HCT116 (cell line): Measurements from ENCODE around the gene HEBP1. TPM values are rescaled to one million over a fixed set of nuclear protein-coding genes. Genes with fewer than 3 reads are reported as not detected.

Experiments
- ATAC-seq: fragments of 200-7000 bp; cut with Tn5 transposase; 2 replicates; pipeline ENCODE4 v1.9.1; 2020; ENCODE audit warnings: mild to moderate bottlenecking, moderate library complexity
- BruUV-seq: library from RNA; stranded (reverse); fragments of 400-500 nt; replicated peaks from 2 replicates; lab custom pipeline; 2021; lab: Mats Ljungman, UMichigan
- CTCF ChIA-PET: fragments of 300-600 bp; sonication (Branson Sonifier 250); formaldehyde crosslinking; loops from one replicate; lab custom pipeline; 2021; ENCODE audit warnings: antibody characterized with exemption; lab: Charles Lee
- POLR2A ChIA-PET: fragments of 300-600, 350-600 bp; sonication (Branson Sonifier 250); formaldehyde crosslinking; loops from one replicate; lab custom pipeline; 2021; ENCODE audit warnings: antibody characterized with exemption; lab: Charles Lee
- RAD21 ChIA-PET, 2 experiments: fragments of 300-600 bp; sonication (Branson Sonifier 250); formaldehyde crosslinking; loops; one replicate each; lab custom pipeline; 2023; ENCODE audit warnings: low total read pairs in 2 of 2; ENCODE audit not compliant: uncharacterized antibody in 2 of 2, unreplicated experiment in 2 of 2, low non-redundant PET in 1 of 2; lab: Charles Lee
- DNase-seq: peaks from one replicate; pipeline ENCODE4 v3.0.0-alpha.2; 2010; ENCODE audit warnings: low read depth, low spot score
- H2AFZ ChIP-seq: fragments of 200-600 bp; shearing (Covaris generic), sonication (generic); 2 replicates; pipeline ENCODE4 v1.6.1; 2017; ENCODE audit warnings: low read depth, mixed run types, mixed read lengths, antibody characterized with exemption, low read length; ENCODE audit not compliant: poor library complexity, severe bottlenecking
- H3K27ac ChIP-seq: 2 replicates; pipeline ENCODE4 v1.5.1; 2012; ENCODE audit warnings: low read depth, low read length
- H3K27me3 ChIP-seq: fragments of 200-600 bp; sonication (generic); 2 replicates; pipeline ENCODE4 v1.6.1; 2016; ENCODE audit warnings: mixed run types, low read length, mixed read lengths; ENCODE audit not compliant: insufficient read depth
- H3K36me3 ChIP-seq, 2 experiments: fragments of 200-500 bp in 1 of 2; fragments of 200-600 bp in 1 of 2; sonication (Bioruptor generic) in 1 of 2; sonication (generic) in 1 of 2; 2 replicates each; pipeline versions ENCODE4 v1.5.1 to v1.6.1; 2014 to 2016; ENCODE audit warnings: low read length in 2 of 2, inconsistent platforms in 1 of 2, mixed read lengths in 1 of 2, mixed run types in 1 of 2; ENCODE audit not compliant: insufficient read depth in 2 of 2, control insufficient read depth in 1 of 2
- H3K4me1 ChIP-seq, 2 experiments: fragments of 200-600 bp in 1 of 2; sonication (generic) in 1 of 2; 2 replicates each; pipeline versions ENCODE4 v1.5.1 to v1.6.1; 2012 to 2017; ENCODE audit warnings: low read length in 2 of 2, inconsistent platforms in 1 of 2, mild to moderate bottlenecking in 1 of 2, mixed read lengths in 1 of 2, mixed run types in 1 of 2, moderate library complexity in 1 of 2; ENCODE audit not compliant: insufficient read depth in 2 of 2, control insufficient read depth in 1 of 2
- H3K4me2 ChIP-seq: fragments of 200-600 bp; sonication (generic); 2 replicates; pipeline ENCODE4 v1.6.1; 2017; ENCODE audit warnings: mixed run types, low read length, mixed read lengths
- H3K4me3 ChIP-seq, 2 experiments: fragments of 200-600 bp in 1 of 2; sonication (generic) in 1 of 2; replicated peaks in 1 of 2; 2 replicates each; pipeline ENCODE4 v1.5.1; 2011 to 2016; ENCODE audit warnings: low read length in 2 of 2, control low read depth in 1 of 2, low read depth in 1 of 2, mild to moderate bottlenecking in 1 of 2, mixed read lengths in 1 of 2, mixed run types in 1 of 2
- H3K79me2 ChIP-seq: fragments of 200-600 bp; sonication (generic); 2 replicates; pipeline ENCODE4 v1.6.1; 2017; ENCODE audit warnings: mild to moderate bottlenecking, mixed run types, low read length, moderate library complexity, mixed read lengths; ENCODE audit not compliant: insufficient read depth
- H3K9ac ChIP-seq: fragments of 200-600 bp; sonication (generic); 2 replicates; pipeline ENCODE4 v1.6.1; 2016; ENCODE audit warnings: low read length, mixed read lengths
- H3K9me2 ChIP-seq: fragments of 200-600 bp; sonication (generic), shearing (Covaris generic); 2 replicates; pipeline ENCODE4 v1.6.1; 2017; ENCODE audit warnings: mixed run types, mild to moderate bottlenecking, moderate library complexity; ENCODE audit not compliant: insufficient read depth
- H3K9me3 ChIP-seq, 2 experiments: fragments of 200-500 bp in 1 of 2; fragments of 200-600 bp in 1 of 2; sonication (Bioruptor generic) in 1 of 2; sonication (generic) in 1 of 2; 2 replicates each; pipeline ENCODE4 v1.6.1; 2014 to 2017; ENCODE audit warnings: low read length in 2 of 2, mixed read lengths in 2 of 2, inconsistent platforms in 1 of 2, low read depth in 1 of 2, mild to moderate bottlenecking in 1 of 2, mixed run types in 1 of 2, moderate library complexity in 1 of 2; ENCODE audit not compliant: control insufficient read depth in 1 of 2, insufficient read depth in 1 of 2
- H4K20me1 ChIP-seq: fragments of 200-600 bp; sonication (generic), shearing (Covaris generic); 2 replicates; pipeline ENCODE4 v1.6.1; 2017; ENCODE audit warnings: mixed run types, mild to moderate bottlenecking, moderate library complexity; ENCODE audit not compliant: insufficient read depth
- CBX3 ChIP-seq: IDR thresholded peaks from 2 replicates; pipeline ENCODE4 v1.6.1; 2012; ENCODE audit warnings: low read depth
- EGR1 ChIP-seq: IDR thresholded peaks from 2 replicates; pipeline ENCODE4 v1.6.1; 2012; ENCODE audit warnings: low read depth
- EZH2 ChIP-seq: fragments of 200-600 bp; sonication (generic); IDR thresholded peaks from 2 replicates; pipeline ENCODE4 v1.6.1; 2017; ENCODE audit warnings: antibody characterized with exemption, mixed run types
- JUND ChIP-seq: IDR thresholded peaks from 2 replicates; pipeline ENCODE4 v1.6.1; 2012
- POLR2A ChIP-seq: IDR thresholded peaks from 2 replicates; pipeline ENCODE4 v1.7.0; 2011; ENCODE audit warnings: borderline replicate concordance; ENCODE audit not compliant: insufficient read depth, insufficient read length; ENCODE audit errors: extremely low read depth
- SIN3A ChIP-seq: IDR thresholded peaks from 2 replicates; pipeline ENCODE4 v1.6.1; 2012; ENCODE audit warnings: low read depth
- SP1 ChIP-seq: IDR thresholded peaks from 2 replicates; pipeline ENCODE4 v1.6.1; 2012; ENCODE audit warnings: low read depth
- SRF ChIP-seq: IDR thresholded peaks from 2 replicates; pipeline ENCODE4 v1.6.1; 2012; ENCODE audit warnings: low read depth
- TCF7L2 ChIP-seq: IDR thresholded peaks from 2 replicates; pipeline ENCODE4 v1.7.0; 2011; ENCODE audit warnings: borderline replicate concordance, inconsistent platforms; ENCODE audit not compliant: insufficient read depth, insufficient read length; ENCODE audit errors: extremely low read depth
- ZBTB33 ChIP-seq: IDR thresholded peaks from 2 replicates; pipeline ENCODE4 v1.6.1; 2011; ENCODE audit warnings: mild to moderate bottlenecking, low read length, moderate library complexity; ENCODE audit not compliant: insufficient replicate concordance; ENCODE audit errors: extremely low read depth
- ZFX ChIP-seq: fragments of 450-650 bp; IDR thresholded peaks from 2 replicates; pipeline ENCODE4 v1.6.1; 2017
- intact Hi-C: fragments of 100-400 bp; cut with micrococcal nuclease; formaldehyde crosslinking; loops from 2 replicates; pipeline ENCODE4 v1.10.0; 2022
- total RNA-seq: library from RNA; stranded (reverse); gene quantifications from one replicate; pipeline ENCODE4 v1.2.1, GENCODE V29; 2021; ENCODE audit not compliant: unreplicated experiment
- TF ChIP-seq, protein P1 (sequence below): IDR thresholded peaks from 2 replicates; pipeline ENCODE4 v1.6.1; 2012; ENCODE audit warnings: low read depth
- TF ChIP-seq, protein P2 (sequence below): IDR thresholded peaks from 2 replicates; pipeline ENCODE4 v1.6.1; 2012

Gene HEBP1
- total RNA-seq, 1 experiment from 2014 or later = 41.0 TPM

DNA sequence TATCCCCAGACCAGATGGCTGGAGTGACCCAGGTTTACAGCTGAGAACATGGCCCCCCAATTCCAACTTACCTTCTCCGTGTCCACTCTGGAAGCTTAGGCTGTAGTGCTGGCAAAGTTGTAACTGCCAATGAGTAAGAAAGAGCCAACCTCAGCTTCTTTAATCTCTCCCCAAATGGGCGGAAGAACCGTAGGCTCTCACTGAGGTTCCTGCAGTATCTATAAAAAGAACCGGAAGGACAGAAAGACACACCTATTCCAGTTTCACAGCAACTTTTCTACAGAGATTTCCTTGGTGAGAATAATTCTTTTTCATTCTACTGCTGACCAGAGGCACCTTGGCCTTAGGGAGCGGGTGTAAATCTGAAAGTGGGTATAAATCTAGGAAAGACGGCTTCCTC is 48.0 kb downstream of the HEBP1 start, which contains the start of gene GPRC5D:
TSS of gene GPRC5D (minus strand) at position 135 of the 400 bp plus-strand sequence. CDS start 1,786 bp downstream, outside the sequence.
- Histone ChIP-seq H3K36me3 (no peaks in the 10 kb centered on the region), H3K27ac (no peak within 1 kb of the TSS), H3K4me2 (no peak within 1 kb of the TSS), H3K9me3 (no peaks in the 10 kb centered on the region), H2AFZ (no peak within 1 kb of the TSS), H3K79me2 (no peaks in the 10 kb centered on the region), H3K27me3 (no peaks in the 10 kb centered on the region), H3K4me3 (no peak within 1 kb of the TSS), H3K4me1 (no peaks in the 10 kb centered on the region), H3K9ac (no peak within 1 kb of the TSS), H3K9me2 (no peaks in the 10 kb centered on the region), H4K20me1 (no peaks in the 10 kb centered on the region)
- BruUV-seq = no TSS peak
- intact Hi-C loops = no loop called here
- ChIA-PET RAD21 (no interaction called here), CTCF (no interaction called here), POLR2A (no interaction called here)
- ATAC-seq = no peak
- no peak for DNase-seq
- TF ChIP-seq SP1 = no peak
- TF ChIP-seq EGR1 = no peak
- TF ChIP-seq POLR2A = no peak
- no peak for TF ChIP-seq ZBTB33
- no peak for TF ChIP-seq SIN3A
- no peak for TF ChIP-seq SRF
- no peak for TF ChIP-seq JUND
- no peak for TF ChIP-seq TCF7L2
- TF ChIP-seq, protein P1, sequence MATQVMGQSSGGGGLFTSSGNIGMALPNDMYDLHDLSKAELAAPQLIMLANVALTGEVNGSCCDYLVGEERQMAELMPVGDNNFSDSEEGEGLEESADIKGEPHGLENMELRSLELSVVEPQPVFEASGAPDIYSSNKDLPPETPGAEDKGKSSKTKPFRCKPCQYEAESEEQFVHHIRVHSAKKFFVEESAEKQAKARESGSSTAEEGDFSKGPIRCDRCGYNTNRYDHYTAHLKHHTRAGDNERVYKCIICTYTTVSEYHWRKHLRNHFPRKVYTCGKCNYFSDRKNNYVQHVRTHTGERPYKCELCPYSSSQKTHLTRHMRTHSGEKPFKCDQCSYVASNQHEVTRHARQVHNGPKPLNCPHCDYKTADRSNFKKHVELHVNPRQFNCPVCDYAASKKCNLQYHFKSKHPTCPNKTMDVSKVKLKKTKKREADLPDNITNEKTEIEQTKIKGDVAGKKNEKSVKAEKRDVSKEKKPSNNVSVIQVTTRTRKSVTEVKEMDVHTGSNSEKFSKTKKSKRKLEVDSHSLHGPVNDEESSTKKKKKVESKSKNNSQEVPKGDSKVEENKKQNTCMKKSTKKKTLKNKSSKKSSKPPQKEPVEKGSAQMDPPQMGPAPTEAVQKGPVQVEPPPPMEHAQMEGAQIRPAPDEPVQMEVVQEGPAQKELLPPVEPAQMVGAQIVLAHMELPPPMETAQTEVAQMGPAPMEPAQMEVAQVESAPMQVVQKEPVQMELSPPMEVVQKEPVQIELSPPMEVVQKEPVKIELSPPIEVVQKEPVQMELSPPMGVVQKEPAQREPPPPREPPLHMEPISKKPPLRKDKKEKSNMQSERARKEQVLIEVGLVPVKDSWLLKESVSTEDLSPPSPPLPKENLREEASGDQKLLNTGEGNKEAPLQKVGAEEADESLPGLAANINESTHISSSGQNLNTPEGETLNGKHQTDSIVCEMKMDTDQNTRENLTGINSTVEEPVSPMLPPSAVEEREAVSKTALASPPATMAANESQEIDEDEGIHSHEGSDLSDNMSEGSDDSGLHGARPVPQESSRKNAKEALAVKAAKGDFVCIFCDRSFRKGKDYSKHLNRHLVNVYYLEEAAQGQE = no peak
- no peak for TF ChIP-seq EZH2
- TF ChIP-seq, protein P2, sequence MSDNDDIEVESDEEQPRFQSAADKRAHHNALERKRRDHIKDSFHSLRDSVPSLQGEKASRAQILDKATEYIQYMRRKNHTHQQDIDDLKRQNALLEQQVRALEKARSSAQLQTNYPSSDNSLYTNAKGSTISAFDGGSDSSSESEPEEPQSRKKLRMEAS = no peak
- no peak for TF ChIP-seq ZFX
- TF ChIP-seq CBX3 = no peak
